NCI-H1436 (cell line): ENCODE data around the gene NOP9.

Source experiments
- DNase-seq: peaks from one replicate; lab custom pipeline; 2025; lab: John Stamatoyannopoulos, UW

Gene NOP9, protein sequence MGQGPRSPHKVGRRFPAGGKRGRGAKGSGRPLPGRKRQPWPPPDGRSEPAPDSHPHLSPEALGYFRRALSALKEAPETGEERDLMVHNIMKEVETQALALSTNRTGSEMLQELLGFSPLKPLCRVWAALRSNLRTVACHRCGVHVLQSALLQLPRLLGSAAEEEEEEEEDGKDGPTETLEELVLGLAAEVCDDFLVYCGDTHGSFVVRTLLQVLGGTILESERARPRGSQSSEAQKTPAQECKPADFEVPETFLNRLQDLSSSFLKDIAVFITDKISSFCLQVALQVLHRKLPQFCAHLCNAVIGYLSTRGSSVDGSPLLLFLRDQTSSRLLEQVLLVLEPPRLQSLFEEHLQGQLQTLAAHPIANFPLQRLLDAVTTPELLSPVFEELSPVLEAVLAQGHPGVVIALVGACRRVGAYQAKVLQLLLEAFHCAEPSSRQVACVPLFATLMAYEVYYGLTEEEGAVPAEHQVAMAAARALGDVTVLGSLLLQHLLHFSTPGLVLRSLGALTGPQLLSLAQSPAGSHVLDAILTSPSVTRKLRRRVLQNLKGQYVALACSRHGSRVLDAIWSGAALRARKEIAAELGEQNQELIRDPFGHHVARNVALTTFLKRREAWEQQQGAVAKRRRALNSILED

DNA sequence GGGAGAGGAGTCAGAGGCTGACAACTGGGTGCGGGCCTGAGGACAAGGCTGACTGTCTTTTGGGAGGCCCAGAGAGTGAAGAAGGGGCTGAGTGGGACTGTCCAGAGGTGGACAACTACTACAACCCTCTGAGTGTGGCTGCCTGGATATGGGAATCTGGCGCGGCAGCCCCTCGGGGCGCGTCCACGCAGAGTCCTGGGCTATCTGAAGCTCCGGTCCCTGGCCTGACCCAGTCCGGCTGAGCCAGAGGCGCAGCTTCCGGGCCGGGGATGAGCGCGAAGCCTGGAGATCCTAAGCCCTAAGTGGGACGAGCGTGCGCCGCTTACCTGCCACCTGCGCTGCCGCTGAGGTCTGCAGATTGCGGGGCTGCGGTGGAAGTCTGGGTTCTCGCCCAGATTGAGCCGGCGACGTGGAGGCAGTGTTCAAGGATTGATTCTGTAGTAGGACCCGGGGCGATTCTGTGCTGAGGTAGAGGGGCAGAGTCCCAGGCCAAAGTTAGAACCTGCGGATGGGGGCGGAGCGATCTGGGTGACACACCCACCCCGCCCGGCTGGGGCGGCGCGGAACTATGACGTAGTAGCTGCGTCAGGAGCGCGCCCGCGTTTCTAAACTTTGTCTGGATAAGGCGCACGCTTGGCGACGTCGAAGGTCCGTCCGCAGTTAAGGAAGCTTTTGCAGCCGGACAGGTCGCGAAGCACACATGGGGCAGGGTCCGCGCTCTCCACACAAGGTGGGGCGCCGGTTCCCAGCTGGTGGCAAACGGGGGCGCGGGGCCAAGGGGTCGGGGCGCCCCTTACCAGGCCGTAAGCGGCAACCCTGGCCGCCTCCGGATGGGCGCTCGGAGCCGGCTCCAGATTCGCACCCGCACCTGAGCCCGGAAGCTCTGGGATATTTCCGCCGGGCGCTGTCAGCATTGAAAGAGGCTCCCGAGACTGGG, at the start of gene NOP9, which contains the start of gene DHRS1:
Gene NOP9 (plus strand): TSS at position 596 of the 937 bp plus-strand sequence. CDS start 105 bp downstream, at position 701.
Gene DHRS1 (minus strand): TSS at position 526 of the 937 bp plus-strand sequence. CDS start 674 bp downstream, outside the sequence.
- peak; percentile 85 for DNase-seq

DNA sequence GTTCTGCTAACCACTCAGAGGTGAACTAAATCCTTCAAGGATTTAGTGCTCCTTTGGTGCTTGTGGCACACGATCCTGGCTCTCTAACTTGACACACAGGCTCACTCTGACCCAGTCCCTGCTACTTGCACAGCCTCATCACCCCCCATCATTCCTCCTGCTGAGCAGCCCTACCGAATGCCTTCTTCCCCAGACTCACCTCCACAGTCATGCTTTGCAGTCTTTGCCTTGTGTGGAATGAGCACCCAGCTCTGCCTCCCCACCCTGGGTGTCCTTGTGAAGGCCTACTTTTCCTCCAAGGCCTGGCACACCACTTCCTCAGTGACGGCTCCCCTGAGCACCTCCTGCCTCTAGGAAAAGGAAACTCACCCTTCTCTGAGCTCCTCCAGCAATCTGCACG, 49.3 kb upstream of the NOP9 start:
- DNase-seq = no peak

DNA sequence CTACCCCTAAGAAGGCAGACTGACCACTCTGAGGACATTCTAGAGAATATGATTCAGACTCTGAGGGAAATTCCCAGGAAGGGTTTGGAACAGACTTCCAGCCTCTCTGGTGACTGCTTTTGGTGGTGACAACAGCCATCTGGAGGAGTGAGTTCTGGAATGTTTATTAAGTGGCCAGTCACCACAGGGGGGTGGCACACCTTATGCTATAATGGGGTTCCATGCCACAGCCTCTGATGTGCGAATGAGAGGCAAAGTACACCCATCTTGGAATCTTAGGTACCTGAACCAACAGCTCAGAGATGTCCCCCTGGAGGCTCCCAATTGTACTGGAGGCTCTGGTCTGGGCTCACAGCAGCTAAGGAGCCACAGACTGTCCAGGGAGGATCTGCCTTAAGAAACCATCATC, 47.8 kb upstream of the NOP9 start:
- DNase-seq = no peak

DNA sequence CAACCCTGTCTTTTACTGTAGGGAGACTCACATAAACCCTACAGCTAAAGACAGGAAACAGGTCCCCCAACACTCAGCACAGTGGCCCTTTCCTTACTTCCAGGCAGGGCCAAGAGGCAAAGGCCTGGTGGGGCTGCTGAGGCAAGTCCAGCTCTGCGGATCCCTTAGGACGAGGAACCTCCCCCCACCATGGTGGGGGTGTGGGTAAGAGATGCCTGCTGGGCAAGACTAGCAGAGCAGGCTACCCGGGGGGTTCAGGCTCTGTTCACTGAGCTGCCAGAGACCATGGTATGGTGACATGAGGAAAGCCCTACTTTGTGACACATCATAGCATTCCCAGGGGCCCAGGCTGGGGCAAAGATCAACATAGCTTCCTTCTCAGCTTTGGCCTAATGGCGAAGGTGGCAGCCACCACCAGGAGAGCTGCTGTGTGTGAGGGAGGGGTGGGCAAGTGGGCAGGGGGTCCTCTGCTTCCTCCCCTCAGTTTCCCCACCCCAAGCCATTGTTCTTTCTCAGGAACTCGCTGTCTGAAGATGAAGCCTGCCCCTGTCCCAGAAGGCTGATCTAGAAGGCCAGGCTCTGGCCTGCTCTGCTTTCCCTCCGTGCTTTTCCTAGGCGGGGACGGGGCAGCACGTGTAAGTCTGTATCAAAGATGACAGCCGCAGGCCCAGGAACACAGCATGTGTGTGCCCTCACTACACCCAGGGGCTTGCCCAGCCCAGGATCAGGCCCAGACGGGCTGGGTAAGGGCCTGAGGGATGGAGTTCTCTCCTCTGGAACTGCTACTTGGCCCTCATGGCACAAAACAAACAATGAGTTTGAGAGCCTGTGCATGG, 47.1 kb upstream of the NOP9 start:
- no peak for DNase-seq

DNA sequence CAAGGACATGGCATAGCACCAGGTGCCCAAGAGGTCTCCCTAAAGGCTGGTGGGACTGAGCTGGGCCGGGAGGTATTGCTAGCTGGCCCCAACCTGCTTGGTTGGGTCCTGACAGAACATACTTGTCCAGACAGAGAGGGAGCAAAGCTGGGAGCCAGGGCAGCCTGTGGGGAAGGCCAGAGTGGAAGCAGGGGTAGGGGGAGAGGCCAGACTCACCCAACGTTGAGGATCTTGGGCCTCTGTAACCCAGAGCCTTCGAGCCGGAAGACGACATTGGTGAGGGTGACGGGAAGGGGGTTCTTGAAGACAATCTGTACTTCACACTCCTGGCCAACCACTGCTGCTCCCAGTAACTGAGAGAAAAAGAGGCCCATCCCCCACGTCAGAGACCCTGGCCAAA, 45.7 kb upstream of the NOP9 start:
- no peak for DNase-seq

DNA sequence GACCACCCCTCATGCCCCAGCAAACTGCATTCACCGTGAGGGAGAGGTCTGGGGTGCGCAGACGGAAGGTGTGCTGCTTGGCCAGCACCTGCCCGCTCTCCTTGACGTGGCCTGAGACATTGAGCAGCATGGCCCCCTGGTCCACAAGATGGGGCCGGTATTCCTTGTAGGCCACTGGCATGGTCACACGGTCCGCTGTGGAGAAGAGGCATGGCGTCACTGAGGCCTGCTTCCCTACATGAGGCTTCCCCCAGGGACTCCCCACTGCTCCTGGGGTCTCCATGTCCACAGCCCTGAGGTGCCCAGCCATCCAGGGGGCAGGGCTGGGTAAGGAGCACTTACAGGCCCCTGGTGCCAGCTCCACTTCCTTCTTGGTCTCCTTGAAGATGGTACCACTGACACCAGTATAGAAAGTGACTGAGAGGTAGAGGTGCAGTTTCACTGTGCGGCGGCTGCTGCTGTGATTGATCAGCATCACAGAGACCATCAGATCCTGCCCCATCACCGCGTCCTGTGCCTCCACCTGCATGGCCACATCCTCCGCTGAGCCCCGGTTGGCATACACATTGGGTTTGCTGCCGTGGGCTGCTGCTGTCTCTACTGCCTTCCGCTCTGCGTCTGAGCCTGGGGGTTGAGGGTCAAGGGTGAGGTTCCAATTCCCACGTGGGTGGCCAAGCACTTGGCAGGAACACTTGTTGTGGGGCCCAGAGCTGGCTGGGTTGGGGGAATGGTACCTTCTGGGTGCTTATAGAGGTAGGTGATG, 44.8 kb upstream of the NOP9 start:
- DNase-seq = no peak

DNA sequence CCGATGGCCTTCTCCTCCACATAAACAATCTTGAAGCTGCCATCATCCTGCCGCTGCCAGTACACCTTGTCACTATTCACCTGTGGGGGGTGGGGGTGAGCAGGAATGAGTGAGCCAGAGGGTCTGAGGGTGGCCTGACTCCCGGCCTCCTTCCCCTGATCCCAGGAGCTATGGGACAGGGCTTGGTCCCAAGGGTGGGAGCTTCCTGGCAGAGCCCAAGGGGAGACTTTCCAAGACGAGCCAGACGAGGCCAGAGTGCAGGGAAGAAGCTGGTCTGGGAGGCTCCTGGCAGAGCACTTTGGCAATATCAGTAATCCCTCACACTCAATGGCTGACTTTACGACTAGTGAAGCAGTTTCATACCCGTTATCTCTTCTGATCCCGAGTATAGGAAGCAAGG, 44.2 kb upstream of the NOP9 start:
- DNase-seq = no peak

DNA sequence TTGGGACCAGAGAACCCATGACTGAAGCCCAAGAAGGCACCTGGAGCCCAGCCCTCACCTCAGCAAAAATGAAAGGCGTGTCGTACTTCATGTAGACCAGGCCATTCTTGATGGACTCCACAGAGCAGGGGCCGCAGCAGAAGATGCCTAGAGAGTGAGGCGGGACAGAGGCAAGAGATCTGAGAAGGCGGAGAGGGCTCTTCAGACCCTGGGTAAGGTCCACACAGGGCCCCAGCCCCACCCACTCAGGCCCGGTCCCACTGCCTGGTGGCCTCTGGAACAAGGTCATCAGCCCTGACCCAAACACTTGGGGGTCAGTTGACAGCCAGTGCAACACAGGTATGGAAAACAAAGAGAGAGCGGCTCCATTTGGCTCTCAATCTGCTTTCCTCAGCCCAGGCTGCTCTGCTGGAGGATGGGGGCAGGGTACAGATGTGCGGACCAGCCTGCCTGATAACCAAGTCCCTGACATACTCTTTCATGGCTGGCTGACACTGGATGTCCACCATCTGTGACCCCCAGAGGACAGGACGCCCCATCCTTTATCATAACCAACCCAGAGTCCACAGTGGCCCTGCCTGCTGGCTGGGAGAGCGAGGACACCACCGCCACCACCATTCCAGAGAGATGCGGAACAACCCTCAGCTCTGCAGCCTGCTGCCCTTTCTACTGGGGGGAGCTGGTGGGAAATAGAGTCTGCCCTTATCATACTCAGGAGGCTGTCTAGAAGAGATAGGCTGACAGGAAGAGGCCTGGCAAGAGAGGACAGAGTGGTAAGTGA, 43.5 kb upstream of the NOP9 start:
- DNase-seq = no peak

DNA sequence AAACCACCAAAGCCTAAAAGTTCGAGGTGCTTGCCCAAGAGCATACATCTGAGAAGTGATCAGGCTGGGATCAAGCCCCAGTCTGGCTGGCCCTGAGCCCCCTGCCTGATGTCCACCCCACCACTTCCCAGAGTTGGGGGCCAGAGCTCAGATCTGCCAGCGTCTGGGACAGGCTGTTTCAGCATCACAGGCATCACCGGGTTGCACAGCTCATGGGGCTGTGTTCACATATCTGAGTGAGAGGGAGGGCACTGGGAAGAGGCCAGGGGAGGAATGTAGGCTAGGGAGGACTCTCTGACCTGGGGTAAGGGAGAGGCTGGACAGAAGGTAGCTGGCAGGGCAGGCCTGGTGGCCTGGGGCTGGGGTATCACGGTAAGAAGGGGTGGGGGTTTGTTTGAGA, 42.7 kb upstream of the NOP9 start:
- DNase-seq = no peak

DNA sequence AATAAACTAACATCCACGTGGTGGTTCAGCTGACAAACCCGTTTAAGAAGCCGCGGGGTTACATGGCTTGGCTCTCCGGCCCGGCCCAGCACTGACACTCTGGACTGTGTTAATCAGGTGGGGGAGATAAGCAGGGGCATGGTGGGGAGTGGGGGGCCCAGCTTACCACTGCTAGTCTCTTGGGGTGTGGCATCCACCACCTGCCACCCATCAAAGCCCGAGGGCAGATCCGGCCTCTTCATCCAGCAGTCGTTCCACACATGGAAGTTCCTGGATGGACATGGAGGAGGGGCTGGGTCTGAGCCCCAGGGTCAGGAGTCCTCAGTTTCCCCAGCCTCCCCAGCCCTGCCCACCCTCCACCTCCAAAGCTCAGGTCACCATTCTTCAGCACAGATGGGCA, 41.5 kb upstream of the NOP9 start:
- DNase-seq = no peak

DNA sequence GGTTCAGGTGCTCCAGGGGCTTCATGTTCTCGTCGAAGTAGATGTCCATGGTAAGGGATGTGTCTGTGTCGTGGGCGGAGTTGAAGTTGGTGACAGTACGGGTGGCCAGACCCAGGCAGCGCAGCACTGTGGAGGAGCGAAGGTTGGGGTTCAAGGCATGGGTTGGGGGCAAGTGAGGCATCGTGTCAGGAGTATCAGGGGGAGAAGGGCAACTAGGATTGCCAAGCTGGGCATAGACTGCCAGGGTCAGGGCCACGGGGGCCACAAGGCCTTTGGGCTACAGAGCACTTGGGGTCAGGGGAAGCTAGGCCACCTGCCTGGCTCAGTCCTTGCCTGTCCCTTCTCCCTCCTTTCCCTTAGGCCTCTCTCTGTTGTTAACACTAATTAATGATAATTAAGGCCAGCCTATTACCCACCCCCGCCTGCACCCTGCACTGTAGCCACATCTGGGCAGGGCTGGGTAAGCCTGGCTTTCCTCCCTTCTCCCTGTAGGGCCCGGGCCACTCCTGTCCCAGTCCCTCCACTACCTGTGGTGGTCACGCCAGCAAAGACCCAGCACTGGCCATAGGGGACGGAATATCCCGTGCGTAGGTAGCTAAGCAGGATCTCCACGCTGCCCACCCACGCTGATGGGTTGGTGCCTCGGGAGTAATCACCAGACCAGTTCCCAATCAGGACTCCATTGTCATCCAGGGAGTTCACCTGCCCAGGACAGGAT, 40.9 kb upstream of the NOP9 start:
- no peak for DNase-seq

DNA sequence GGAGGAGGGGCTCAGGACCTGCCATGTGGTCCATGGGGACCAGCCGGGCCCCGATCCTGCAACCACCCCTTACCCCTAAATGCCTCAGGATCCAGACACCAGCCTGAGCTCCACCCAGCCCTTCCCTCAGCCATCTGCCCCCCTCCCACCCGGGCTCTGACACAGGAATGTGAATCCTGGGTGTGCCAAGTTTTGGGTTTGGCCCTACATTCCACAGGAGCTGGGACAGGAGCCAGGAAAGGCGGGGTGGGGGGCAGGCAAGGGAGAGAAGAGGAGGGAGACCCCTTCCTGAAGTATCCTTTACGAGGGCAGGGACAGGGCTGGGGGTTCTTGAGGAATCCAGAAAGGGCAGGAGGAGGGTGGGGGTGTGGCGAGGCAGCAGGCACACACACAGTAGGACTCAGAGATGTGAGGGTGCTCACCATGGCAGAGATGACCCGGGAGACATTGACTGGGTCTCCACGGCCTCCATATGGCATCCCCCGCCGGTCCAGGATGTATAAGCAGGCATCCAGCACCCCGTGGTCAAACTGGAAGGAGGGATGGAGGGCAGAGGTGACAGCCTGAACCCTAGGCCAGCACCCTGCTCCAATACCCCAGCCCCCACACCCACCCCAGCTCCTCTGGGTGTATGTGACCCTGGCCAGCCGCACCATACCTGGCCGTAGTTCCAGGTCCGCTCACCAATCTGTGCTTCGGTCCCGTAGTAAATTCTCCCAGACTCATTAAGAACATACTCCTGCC, 40.2 kb upstream of the NOP9 start:
- DNase-seq = no peak

DNA sequence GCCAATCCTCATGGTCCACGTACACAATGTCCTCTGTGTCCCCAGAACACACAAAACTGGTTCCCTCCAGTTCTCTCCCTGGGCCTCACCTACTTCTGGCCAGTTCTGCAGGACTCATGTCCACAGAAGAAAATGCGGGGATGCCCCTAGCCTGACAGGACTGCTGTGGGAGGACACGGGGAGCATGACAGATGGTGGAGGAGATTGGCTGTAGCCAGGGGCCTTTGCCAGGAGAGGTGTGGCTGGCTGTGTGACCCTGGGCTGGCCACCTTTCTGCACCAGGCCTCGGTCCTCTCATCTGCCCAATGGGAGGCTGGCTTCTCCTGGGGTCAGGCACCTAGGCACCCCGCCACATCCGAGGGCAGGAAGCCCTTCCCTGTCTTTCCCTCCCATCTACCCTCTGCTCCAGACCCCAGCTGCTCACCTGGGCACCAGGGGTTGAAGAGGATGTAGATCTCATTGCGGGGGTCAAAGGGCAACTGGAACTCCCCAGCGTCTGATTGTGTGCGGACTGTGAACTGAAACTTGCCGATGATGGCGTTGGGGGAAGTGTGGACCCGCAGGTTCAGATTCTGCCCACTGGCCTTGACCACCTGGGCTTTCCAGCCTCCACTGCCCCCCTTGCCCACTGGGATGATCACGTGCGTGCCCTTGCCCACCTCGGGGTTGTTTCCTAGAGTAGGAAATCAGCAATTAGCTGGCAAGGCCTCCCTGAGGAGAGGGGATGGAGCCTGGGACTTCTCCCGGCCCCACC, 39.4 kb upstream of the NOP9 start:
- DNase-seq = no peak

DNA sequence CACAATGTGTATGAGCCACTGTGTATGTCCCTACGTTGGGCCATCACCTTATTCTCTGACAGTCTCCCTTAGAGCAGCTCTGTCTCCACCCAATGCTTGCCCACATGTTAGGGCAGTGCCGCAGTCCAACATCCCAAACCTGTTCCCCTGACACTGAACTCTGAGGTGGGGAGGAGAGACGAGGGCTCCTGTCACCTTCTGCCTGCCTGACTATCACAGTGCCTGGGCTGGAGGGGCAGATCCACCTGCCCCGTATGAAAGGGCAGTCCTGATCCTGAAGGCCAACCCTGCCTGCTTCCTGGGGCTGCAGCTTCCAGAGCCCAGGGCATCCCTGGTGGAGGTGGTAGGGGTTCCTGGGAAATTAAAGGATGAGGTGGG, 38.9 kb upstream of the NOP9 start:
- DNase-seq = no peak

DNA sequence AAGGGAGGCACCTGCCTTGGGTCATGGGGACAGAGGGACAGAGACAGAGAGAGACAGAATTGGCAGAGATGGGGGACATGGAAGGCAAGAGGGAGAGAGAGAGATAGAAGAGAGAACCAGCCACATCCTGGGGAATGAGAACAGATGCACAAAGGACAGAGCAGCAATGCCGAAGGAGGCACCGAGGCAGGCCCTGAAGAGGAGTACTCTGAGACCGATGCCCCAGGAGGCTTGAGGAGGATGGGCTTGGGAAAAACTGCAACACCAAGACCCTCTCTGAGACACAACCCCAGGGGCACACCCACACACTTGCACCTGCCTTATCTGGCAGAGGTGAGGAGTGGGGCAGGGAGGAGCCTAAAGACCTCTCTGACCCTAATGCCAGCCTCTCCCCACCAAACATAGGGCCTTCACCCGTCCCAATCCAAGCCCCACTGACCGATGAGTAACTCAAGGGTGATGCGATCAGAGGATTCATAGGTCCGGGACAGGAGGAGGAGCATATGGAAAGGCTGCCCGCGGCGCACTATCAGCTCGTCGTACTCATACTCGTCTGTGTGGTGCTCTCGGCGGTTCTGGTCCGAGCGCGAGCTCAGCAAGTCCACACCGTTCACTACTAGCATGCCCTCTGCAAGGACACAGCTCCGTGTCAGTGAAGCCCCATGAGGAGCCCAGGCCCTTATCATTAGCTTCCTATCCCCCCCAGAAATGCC, 38.2 kb upstream of the NOP9 start:
- no peak for DNase-seq

DNA sequence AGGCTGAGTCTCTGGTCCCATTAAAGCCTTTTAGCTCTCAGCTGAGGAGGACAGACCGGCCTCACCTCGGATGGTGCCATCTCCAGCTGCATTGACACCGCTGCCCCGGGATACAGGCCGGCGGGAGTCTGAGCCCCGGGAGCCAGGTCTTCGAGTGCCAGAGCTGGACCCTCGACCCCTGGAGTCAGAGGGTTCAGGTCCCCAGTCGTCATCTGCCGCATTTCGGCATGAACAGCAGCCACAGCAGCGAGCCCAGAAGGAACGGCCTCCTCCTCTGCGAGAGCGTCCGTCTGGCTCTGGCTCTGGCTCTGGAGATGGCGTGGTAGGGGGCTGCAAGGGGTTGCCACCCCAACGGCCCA, 37.7 kb upstream of the NOP9 start:
- no peak for DNase-seq
